ENCODE measurements around the gene TTLL5.

- TF ChIP-seq POLR2AphosphoS5 (IDR thresholded peaks at IDR 0.05; ENCODE audit: low read depth) = no peak
- TF ChIP-seq CTCF (IDR thresholded peaks at IDR 0.05; ENCODE audit: insufficient read depth, low read length) = no peak
Observed at GRCh38 chr14:75979648-75980565, 318.9 kb downstream of the TTLL5 start.
